ENCODE measurements around the gene RSBN1.
"Not testable (repeated sequence)": the region's sequence is repeated elsewhere in the genome, so short reads cannot be mapped to it uniquely, and the experiment has no call there.

Gene RSBN1

DNA sequence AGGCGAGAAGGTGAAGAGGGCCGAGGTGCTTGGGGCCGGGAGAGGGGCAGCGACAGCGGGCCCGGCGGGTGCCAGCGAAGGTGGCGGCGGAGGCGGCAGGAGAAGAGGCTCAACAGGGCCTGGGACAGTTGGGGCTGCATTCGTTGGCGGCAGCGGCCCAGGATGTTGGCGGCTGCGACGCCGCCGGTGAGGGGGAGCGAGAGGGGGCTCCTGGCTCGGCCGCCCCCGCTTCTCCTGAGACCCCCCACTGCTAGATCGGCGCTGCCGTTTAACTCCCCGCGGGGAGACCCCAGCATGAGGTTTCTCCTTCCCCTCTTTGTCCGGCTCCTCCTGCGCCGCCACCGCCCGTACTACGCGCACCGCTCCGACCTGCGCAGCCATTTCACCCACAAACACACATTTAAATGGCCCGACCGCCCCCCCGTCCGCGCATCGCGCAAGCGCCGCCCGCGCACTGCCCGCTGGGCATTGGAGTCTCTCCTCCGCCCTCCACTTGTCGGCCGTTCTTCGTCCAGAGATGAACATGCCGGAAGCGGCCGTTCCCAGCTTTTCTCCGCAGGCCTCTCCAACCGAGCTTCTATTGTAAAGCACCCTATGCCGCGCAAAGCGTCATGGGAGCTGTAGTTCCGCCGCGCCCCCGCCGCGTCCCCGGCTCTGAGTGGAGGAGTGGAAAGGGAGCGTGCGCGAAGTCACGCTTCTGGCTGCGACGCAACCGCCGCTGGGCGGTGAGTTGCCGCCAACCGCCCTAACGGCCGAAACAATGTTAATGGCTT, at the start of gene RSBN1:
Gene RSBN1, minus strand, starts transcription at position 589 of the 773 bp plus-strand sequence. Its CDS starts 64 bp downstream, at position 525.
- no peaks in the 10 kb centered on the region for H3K27me3 ChIP-seq (ENCODE audit: control insufficient read depth, insufficient read depth, low read length)
- H3K27ac ChIP-seq (ENCODE audit: low read depth, low read length) = peak within 1 kb of the TSS; percentile 93
- H3K36me3 ChIP-seq (ENCODE audit: control insufficient read depth, insufficient read depth, low read length) = no peaks in the 10 kb centered on the region
- peaks cover 2% of the 10 kb centered on the region for H3K4me1 ChIP-seq (ENCODE audit: control insufficient read depth, insufficient read depth, low read length)
- H3K4me3 ChIP-seq (ENCODE audit: low read length) = peak within 1 kb of the TSS; percentile 93
- peak within 1 kb of the TSS; percentile 77 for H3K9ac ChIP-seq (ENCODE audit: low read length)

DNA sequence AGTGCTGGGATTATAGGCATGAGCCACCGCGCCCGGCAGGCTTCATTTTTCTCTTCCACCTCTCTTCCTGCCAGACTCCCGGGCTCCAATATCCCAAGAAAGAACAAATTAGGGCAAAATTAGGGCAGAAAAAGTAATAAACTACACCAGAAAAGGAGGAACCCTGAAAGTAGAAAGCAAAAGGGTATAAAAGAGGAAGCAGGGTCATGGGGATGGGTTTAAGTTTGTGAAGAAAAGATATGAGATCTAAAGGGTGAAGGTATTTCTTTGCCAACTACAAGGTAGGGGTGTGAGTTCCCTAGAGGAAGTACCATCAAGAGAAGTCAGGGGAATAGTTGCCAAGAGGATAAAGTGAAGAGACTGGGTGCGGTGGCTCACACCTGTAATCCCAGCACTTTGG, 49.4 kb upstream of the RSBN1 start:
- Histone ChIP-seq H3K4me1 (ENCODE audit: control insufficient read depth, insufficient read depth, low read length) (no peaks in the 10 kb centered on the region), H3K27me3 (ENCODE audit: control insufficient read depth, insufficient read depth, low read length) (no peaks in the 10 kb centered on the region), H3K4me3 (ENCODE audit: low read length) (no peak overlapping the region), H3K9ac (ENCODE audit: low read length) (no peak overlapping the region), H3K36me3 (ENCODE audit: control insufficient read depth, insufficient read depth, low read length) (no peaks in the 10 kb centered on the region), H3K27ac (ENCODE audit: low read depth, low read length) (no peak overlapping the region)

DNA sequence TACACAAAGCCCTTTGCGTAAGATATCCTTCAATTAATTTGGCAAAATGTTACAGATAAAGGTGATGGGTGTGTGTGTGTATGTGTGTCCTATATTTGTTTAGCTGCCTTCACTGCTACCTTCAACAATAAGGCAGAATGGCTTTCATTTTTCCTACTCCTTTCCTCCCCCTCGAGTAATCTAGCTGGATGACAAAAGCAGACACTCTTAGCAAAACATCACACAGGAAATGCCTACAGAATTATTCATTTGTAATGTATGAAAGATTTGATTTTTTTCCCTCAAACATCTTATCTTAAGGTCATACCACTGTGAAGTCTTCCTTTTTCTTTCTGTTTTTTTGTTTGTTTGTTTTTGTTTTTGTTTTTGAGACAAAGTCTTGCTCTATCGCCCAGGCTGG, 48.6 kb upstream of the RSBN1 start:
- Histone ChIP-seq H3K27ac (ENCODE audit: low read depth, low read length) (no peak overlapping the region), H3K4me1 (ENCODE audit: control insufficient read depth, insufficient read depth, low read length) (no peaks in the 10 kb centered on the region), H3K9ac (ENCODE audit: low read length) (no peak overlapping the region), H3K27me3 (ENCODE audit: control insufficient read depth, insufficient read depth, low read length) (no peaks in the 10 kb centered on the region), H3K4me3 (ENCODE audit: low read length) (no peak overlapping the region), H3K36me3 (ENCODE audit: control insufficient read depth, insufficient read depth, low read length) (no peaks in the 10 kb centered on the region)

DNA sequence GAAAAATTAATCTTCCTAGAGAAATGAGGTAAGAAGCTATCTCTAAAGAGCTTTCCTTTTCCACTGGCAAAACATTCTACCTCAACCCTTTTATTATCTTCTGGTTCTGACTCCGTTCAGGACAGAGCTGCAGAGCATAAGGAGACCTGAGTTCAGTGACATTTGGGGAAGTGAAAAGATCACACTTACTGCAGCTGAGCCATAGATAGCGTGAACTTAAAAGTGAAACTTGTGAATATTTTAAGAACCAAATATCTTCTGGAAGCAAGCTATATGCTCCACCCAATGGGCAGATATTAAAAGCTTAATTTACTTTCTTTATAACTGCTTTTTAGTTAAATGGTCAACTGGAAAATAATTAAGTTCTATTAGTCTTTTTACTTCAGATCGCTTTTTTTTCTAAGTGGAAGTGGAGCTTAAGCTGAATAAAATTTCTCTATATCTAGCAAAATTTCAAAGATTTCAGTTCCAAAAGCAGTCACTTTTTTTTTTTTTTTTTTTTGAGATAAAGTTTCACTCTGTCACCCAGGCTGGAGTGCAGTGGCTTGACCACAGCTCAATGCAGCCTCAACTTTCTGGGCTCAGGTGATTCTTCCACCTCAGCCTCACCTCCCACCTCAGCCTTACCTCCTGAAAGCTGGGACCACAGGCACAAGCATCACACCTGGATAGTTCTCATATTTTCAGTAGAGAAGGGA, 47.4 kb upstream of the RSBN1 start:
- Histone ChIP-seq H3K27ac (ENCODE audit: low read depth, low read length) (no peak overlapping the region), H3K9ac (ENCODE audit: low read length) (no peak overlapping the region), H3K27me3 (ENCODE audit: control insufficient read depth, insufficient read depth, low read length) (no peaks in the 10 kb centered on the region), H3K4me1 (ENCODE audit: control insufficient read depth, insufficient read depth, low read length) (no peaks in the 10 kb centered on the region), H3K36me3 (ENCODE audit: control insufficient read depth, insufficient read depth, low read length) (no peaks in the 10 kb centered on the region), H3K4me3 (ENCODE audit: low read length) (no peak overlapping the region)

DNA sequence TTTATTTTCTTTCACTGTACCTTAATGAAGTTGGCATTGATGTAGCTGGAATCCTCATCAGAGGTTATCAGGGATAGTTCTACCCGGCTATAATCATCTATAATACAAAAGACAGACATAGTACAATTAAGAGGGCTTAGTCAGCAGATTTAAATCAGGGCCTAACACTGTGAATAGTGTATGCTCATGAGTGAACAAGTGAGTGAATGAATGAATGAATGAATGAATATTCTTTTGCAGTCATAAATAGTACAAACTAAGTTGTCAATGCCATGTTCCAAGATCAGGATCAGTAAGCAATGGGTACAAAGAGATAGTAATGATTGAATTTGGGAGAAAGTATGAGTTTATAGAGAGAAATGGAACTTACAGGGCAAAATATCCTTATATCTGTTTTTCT, 46.7 kb upstream of the RSBN1 start:
- H3K36me3 ChIP-seq (ENCODE audit: control insufficient read depth, insufficient read depth, low read length) = no peaks in the 10 kb centered on the region
- H3K27ac ChIP-seq (ENCODE audit: low read depth, low read length) = no peak overlapping the region
- no peak overlapping the region for H3K4me3 ChIP-seq (ENCODE audit: low read length)
- no peaks in the 10 kb centered on the region for H3K4me1 ChIP-seq (ENCODE audit: control insufficient read depth, insufficient read depth, low read length)
- no peak overlapping the region for H3K9ac ChIP-seq (ENCODE audit: low read length)
- no peaks in the 10 kb centered on the region for H3K27me3 ChIP-seq (ENCODE audit: control insufficient read depth, insufficient read depth, low read length)

DNA sequence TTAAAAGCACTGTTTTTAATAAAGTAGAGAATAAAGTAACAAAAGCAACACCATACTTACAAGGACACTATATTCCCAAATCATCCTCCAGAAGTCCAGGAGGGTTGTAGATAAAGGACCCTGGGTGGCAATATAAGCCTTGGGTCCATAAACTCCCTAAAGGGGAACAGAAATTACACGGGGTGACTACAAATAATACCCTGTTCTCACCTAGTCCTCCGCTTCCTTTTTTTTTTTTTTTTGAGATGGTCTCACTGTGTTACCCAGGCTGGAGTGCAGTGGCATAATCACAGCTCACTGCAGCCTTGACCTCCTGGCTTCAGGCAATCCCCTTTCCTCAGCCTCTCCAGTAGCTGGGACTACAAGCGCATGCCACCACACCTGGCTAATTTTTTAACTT, 46.1 kb upstream of the RSBN1 start:
- Histone ChIP-seq H3K27me3 (ENCODE audit: control insufficient read depth, insufficient read depth, low read length) (no peaks in the 10 kb centered on the region), H3K4me1 (ENCODE audit: control insufficient read depth, insufficient read depth, low read length) (no peaks in the 10 kb centered on the region), H3K36me3 (ENCODE audit: control insufficient read depth, insufficient read depth, low read length) (no peaks in the 10 kb centered on the region), H3K27ac (ENCODE audit: low read depth, low read length) (no peak overlapping the region), H3K4me3 (ENCODE audit: low read length) (no peak overlapping the region), H3K9ac (ENCODE audit: low read length) (no peak overlapping the region)

DNA sequence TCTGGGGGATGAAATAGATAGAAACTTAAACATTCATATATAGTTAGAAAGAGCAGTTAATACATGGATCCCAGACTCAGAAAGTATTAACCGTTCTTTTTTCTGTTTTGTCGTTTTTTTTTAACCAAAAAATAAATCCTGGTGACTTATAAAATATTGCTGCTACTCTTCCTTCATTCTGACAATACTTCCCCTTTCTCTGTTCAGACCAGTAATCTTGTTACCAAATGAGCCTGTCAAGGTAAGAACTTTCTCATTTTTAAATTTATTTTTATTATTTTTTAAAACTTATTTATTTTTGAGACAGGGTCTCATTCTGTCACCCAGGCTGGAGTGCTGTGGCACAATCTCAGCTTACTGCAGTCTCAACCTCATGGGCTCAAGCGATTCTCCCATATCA, 45.5 kb upstream of the RSBN1 start:
- H3K4me1 ChIP-seq (ENCODE audit: control insufficient read depth, insufficient read depth, low read length) = no peaks in the 10 kb centered on the region
- no peaks in the 10 kb centered on the region for H3K27me3 ChIP-seq (ENCODE audit: control insufficient read depth, insufficient read depth, low read length)
- H3K9ac ChIP-seq (ENCODE audit: low read length) = no peak overlapping the region
- no peak overlapping the region for H3K27ac ChIP-seq (ENCODE audit: low read depth, low read length)
- H3K36me3 ChIP-seq (ENCODE audit: control insufficient read depth, insufficient read depth, low read length) = no peaks in the 10 kb centered on the region
- H3K4me3 ChIP-seq (ENCODE audit: low read length) = no peak overlapping the region

DNA sequence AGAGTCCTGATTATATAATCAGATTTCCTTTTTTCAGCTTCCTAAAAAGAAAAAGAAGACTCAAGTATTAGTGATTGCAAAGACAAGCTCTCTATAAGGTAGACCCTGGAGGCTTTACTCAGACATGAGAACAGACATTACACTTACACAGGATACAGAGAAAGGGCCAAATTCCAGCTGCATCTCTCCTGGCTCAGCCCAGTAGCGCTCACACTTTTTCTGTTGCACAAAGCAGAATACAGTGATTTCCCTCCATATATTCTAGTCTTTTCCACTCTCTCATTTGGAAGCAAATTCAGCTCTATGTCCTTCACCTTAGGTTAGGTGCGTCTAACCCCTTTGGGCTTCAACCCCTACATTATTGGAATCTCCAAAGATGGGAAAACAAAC, 44.1 kb upstream of the RSBN1 start:
- H3K27me3 ChIP-seq (ENCODE audit: control insufficient read depth, insufficient read depth, low read length) = no peaks in the 10 kb centered on the region

DNA sequence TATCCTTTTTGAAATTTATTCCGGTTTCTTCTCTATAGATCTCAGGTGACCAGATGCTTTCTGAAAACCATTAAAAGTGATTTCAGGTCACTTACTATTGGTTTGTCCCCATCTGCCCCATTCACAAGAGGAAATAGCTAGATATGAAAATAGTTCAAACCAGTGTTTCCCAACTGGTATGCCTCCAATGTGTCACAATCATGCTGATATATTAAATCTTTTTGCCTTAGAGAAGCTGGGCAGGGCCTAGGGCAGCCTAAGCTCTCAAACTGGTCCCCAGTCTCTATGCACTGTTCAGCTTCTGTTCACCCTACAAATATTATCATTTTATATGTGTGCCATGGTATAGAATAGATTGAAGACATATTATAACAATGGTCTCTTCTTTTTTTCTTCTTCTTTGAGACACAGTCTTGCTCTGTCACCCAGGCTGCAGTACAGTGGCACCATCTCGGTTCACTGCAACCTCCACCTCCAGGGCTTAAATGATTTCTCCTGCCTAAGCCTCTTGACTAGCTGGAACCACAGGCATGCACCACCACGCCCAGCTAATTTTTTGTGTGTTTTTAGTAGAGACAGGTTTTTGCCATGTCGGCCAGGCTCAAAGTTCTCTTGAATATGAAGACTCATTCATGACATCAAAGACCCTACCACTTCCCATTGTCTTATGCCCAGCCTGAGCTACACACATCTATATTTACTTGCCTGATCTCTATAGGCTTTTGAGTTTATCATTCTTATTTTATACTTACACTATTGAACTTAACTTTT, 43.5 kb upstream of the RSBN1 start:
- H3K4me1 ChIP-seq (ENCODE audit: control insufficient read depth, insufficient read depth, low read length) = no peaks in the 10 kb centered on the region
- no peaks in the 10 kb centered on the region for H3K36me3 ChIP-seq (ENCODE audit: control insufficient read depth, insufficient read depth, low read length)
- no peak overlapping the region for H3K9ac ChIP-seq (ENCODE audit: low read length)

More for the DNA sequence above, 44.1 kb upstream of the RSBN1 start:
- no peak overlapping the region for H3K9ac ChIP-seq (ENCODE audit: low read length)
- no peaks in the 10 kb centered on the region for H3K36me3 ChIP-seq (ENCODE audit: control insufficient read depth, insufficient read depth, low read length)
- no peaks in the 10 kb centered on the region for H3K4me1 ChIP-seq (ENCODE audit: control insufficient read depth, insufficient read depth, low read length)
- no peak overlapping the region for H3K4me3 ChIP-seq (ENCODE audit: low read length)
- no peak overlapping the region for H3K27ac ChIP-seq (ENCODE audit: low read depth, low read length)

DNA sequence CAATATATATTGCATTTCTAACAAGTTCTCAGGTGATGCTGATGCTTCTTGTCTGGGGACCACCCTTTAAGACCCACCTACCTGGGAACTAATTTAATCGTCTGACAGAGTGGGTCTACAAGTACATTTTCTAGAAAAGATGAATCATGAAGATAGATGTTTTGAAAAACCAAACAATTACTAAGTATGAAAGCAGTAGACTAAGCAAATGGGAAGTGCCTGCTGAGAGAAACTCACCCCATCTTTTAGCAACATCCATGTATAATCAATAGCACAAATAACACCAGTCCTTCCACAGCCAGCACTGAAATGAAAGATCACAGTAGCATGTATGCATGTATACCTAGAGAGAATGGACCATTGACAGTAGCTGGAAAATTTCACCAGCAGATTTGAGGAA, 42.0 kb upstream of the RSBN1 start:
- H3K4me3 ChIP-seq (ENCODE audit: low read length) = no peak overlapping the region
- H3K27ac ChIP-seq (ENCODE audit: low read depth, low read length) = no peak overlapping the region
- H3K4me1 ChIP-seq (ENCODE audit: control insufficient read depth, insufficient read depth, low read length) = no peaks in the 10 kb centered on the region
- H3K36me3 ChIP-seq (ENCODE audit: control insufficient read depth, insufficient read depth, low read length) = no peaks in the 10 kb centered on the region
- no peak overlapping the region for H3K9ac ChIP-seq (ENCODE audit: low read length)
- H3K27me3 ChIP-seq (ENCODE audit: control insufficient read depth, insufficient read depth, low read length) = no peaks in the 10 kb centered on the region

More for the DNA sequence above, 43.5 kb upstream of the RSBN1 start:
- H3K27ac ChIP-seq (ENCODE audit: low read depth, low read length) = no peak overlapping the region
- H3K27me3 ChIP-seq (ENCODE audit: control insufficient read depth, insufficient read depth, low read length) = no peaks in the 10 kb centered on the region
- no peak overlapping the region for H3K4me3 ChIP-seq (ENCODE audit: low read length)

DNA sequence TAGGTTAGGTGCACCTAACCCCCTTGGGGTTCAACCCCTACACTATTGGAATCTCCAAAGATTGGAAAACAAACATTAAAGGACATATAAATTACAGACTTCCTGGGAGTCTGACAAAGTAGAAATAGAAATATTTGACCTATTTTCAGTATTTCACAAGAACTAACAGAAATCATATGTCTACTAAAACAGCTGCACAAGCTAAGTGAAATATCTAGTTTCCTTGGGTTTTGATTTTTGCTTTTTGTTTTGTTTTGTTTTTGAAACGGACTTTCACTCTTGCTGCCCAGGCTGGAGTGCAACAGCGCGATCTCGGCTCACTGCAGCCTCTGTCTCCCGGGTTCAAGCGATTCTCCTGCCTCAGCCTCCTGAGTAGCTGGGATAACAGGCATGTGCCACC, 40.4 kb upstream of the RSBN1 start:
- H3K27ac ChIP-seq (ENCODE audit: low read depth, low read length); H3K4me3 ChIP-seq (ENCODE audit: low read length); H3K36me3 ChIP-seq (ENCODE audit: control insufficient read depth, insufficient read depth, low read length): not testable (repeated sequence)

DNA sequence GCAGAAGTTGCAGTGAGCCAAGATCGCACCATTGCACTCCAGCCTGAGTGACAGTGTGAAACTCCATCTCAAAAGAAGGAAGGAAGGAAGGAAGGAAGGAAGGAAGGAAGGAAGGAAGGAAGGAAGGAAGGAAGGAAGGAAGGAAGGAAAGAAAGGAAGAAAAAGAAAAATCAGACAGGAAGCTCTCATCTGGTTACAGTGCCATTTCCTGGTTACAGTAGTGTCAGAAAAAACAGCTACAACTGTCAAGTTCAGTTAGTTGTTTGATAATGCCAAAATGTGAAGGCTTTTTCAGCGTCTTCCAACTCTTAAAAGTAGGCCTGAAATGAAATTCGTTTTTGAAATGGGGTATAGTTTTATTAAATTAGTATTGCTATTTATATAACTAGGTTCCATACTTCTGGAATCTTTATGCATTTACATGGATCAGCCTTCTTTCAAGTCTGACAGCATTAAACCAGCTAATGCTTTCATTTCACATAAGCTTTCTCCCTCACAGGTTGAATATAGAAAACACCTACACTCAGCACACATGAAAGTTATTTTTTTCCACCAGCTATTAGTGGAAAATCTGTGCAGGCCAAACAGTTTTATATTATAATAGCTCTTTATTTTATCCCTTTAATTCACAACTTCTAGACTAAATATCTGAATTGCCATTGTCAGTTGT, 38.0 kb upstream of the RSBN1 start:
- H3K4me1 ChIP-seq (ENCODE audit: control insufficient read depth, insufficient read depth, low read length) = no peaks in the 10 kb centered on the region
- H3K9ac ChIP-seq (ENCODE audit: low read length) = no peak overlapping the region
- H3K27me3 ChIP-seq (ENCODE audit: control insufficient read depth, insufficient read depth, low read length) = no peaks in the 10 kb centered on the region
- no peaks in the 10 kb centered on the region for H3K36me3 ChIP-seq (ENCODE audit: control insufficient read depth, insufficient read depth, low read length)
- H3K27ac ChIP-seq (ENCODE audit: low read depth, low read length) = no peak overlapping the region
- H3K4me3 ChIP-seq (ENCODE audit: low read length) = no peak overlapping the region

More for the DNA sequence above, 40.4 kb upstream of the RSBN1 start:
- H3K9ac ChIP-seq (ENCODE audit: low read length); H3K27me3 ChIP-seq (ENCODE audit: control insufficient read depth, insufficient read depth, low read length); H3K4me1 ChIP-seq (ENCODE audit: control insufficient read depth, insufficient read depth, low read length): not testable (repeated sequence)

Data from rectal smooth muscle tissue (tissue), 1 donor.